HL-60/S4 treated with retinoic acid at 250 ng/mL for 4 days and 3 days (cell line): ENCODE measurements around the gene HPS1.

ENCODE experiments used
- in situ Hi-C: fragments of 300-500 bp; cut with MboI; formaldehyde crosslinking; loops from 2 replicates; pipeline ENCODE4 v1.7.0; 2022; ENCODE audit warnings: low sequenced_read_pairs

HPS1 gene

DNA sequence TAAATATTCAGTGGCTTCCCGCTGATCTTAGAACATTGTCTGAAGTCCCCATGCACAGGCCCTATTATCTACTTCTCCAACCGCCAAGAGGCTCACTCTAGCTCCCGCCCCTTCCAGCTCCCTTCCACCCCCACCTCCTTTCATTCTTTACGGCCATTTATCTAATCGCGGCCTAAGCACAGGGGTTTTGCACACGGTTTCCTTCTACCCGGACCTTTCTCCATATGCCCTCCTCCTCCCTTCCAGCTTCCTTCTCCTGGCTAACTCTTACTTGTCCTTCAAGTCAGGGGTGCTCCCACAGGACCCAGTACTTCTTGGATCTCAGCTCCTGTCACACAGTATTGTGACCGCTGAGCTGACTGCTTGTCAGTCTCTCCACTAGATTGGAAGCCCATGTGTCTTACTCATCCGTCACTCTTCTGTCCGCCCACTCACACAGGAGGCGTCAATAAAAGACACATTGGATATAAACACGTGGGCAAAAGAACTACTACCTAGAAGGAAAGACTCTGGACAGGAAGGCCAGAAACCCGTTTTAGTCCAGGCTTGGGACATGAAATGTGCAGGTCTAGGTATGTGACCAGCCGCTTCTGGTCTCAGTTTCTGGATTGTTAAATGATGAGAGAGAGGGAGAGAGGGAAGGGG, 20.2 kb upstream of the HPS1 start:
- in situ Hi-C loops: loop anchor here (25.0 kb wide), 2 partner anchors 570 to 795 kb away; no protein-coding TSS in a partner anchor

GRCh38 chr10:98465866-98466265, 19.1 kb upstream of the HPS1 start:
- in situ Hi-C loops: loop anchor here (25.0 kb wide), 2 partner anchors 571 to 796 kb away; no protein-coding TSS in a partner anchor

- in situ Hi-C loops: loop anchor here (25.0 kb wide), 2 partner anchors 573 to 798 kb away; no protein-coding TSS in a partner anchor
Measured at GRCh38 chr10:98463976-98464754, 17.4 kb upstream of the HPS1 start.

DNA sequence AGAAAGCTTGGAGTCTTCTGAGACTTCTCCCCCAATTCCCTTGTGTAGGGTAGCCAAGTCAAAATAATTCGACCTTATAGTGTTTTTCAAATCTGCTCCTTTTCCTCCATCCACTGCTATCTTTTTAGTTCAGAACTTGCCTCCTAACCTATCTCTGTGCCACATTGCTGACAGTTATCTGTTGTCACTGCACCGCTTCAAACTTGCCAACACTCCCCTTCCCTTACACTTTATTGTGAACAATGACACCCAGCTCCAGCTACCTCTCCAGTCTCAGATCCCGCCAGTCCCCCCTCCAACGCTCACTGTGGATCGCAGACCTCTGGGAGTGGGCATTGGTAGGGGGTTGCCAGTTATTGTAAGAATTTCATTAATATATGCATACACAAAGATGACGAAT, 16.3 kb upstream of the HPS1 start:
- in situ Hi-C loops: loop anchor here (25.0 kb wide), 2 partner anchors 574 to 799 kb away; no protein-coding TSS in a partner anchor

DNA sequence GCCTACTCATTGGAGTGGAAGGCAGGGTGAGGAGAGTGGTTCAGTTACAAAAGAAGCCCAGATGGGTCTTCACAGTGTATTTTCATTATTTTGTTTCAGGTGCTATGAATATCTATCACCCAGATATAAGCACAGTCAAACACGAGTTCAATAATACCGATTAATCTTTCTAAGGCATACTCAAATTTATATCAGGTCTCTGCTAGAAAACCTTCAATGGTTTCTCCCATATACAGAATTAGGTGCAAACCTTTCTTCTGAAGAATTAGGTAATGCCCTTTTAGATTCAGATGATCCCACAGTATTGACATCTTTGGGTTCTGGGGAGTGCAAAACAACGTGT, 14.7 kb upstream of the HPS1 start:
- in situ Hi-C loops: loop anchor here (25.0 kb wide), 2 partner anchors 576 to 801 kb away; no protein-coding TSS in a partner anchor

DNA sequence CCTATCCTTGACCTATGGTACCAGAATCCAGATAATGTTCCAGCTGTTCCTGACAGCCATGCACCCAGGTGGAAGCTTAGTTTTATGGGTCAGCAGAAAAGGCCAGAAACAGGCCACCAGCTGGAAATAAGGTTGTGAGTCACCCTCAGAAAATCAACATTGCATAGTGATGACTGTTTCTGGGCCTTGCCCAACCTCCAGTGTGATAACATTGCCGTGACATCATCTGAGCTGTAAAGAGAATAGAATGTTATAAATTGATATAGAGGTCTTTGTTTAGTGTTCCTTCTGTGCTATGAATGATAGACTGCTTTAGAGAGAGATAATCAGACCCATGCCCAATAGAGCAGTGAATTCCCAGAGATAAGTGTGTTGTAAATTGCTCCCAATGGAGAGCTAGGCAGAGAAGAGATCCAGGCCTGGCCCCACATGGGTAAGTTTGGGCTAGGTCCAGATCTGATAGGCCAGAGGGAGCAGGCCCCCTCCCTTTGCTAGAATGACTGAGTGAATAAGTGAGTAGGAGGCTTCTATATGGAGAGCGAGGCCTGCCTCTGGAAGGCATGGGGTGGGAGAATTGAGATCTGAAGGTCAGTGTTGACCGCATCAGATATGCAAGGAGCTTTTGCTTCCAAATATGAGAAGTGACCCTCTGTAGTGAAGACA, 14.2 kb upstream of the HPS1 start:
- in situ Hi-C loops: loop anchor here (25.0 kb wide), 2 partner anchors 576 to 801 kb away; no protein-coding TSS in a partner anchor

- in situ Hi-C loops: loop anchor here (25.0 kb wide), 2 partner anchors 578 to 803 kb away; no protein-coding TSS in a partner anchor
Measured at GRCh38 chr10:98458809-98459784, 12.4 kb upstream of the HPS1 start.

GRCh38 chr10:98457721-98458120, 11.0 kb upstream of the HPS1 start:
- in situ Hi-C loops: loop anchor here (25.0 kb wide), 2 partner anchors 580 to 805 kb away; no protein-coding TSS in a partner anchor

DNA sequence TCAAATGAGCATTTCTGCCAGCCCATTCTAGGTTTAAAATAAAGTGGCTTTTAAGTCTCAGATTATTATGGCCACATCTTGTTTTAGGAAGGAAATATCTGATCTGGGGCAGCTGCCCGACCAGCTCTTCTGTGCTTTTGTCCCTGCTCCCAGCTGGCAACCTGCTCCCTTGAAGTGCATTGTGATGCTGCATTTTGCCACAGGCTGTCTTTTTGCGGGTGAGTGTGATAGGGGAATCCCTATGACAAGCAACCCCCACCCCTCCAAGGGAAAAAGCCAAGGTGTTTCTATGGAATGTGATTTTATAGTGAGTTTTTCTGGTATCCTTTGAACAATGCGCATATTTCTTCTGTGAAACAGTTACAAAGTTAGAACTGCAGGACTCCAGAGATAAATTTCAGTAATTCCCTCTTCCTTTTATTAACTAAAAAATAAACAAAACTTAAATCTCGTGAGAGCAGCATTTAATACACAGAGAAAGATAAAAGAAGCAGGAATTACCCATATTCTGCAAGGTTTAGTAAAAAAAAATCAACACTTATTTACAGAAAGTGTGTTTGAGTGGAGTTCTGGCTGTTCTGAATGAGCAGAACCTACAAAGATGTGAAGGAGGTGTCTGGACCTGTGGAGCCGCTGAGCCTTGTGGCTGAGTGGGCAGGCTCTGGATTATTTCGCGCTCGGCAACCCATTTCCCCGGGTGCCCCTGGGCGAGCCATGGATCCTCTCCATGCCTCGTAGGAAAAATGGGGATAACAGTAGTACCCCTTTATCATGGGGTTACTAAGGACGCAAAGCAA, 10.1 kb upstream of the HPS1 start:
- in situ Hi-C loops: loop anchor here (25.0 kb wide), 2 partner anchors 580 to 805 kb away; no protein-coding TSS in a partner anchor

- in situ Hi-C loops: loop anchor here (25.0 kb wide), 2 partner anchors 581 to 806 kb away; no protein-coding TSS in a partner anchor
Measured at GRCh38 chr10:98456043-98456570, 9.4 kb upstream of the HPS1 start.

GRCh38 chr10:98453729-98454128, 7.0 kb upstream of the HPS1 start:
- in situ Hi-C loops: loop anchor here (25.0 kb wide), 2 partner anchors 584 to 809 kb away; no protein-coding TSS in a partner anchor

DNA sequence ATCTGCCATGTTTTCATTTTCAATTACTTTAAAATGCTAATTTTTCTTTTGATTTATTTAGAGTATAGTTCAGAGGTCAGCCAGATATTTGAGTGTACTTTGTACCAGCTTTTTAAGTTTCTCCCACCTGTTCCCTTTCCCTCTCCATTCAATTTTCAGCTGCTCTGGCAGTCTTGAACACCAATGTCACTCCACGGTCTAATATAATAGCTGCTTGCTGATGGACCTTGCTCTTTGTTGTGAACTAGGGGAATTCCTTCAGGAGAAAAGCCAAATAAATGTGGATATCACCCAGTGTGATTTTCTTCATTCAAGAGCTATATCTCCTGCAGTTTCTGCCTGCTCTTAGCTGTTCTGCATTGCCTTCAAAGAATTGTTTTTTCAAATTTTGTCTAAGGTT, 3.9 kb upstream of the HPS1 start:
- in situ Hi-C loops: loop anchor here (25.0 kb wide), 2 partner anchors 587 to 812 kb away; no protein-coding TSS in a partner anchor

DNA sequence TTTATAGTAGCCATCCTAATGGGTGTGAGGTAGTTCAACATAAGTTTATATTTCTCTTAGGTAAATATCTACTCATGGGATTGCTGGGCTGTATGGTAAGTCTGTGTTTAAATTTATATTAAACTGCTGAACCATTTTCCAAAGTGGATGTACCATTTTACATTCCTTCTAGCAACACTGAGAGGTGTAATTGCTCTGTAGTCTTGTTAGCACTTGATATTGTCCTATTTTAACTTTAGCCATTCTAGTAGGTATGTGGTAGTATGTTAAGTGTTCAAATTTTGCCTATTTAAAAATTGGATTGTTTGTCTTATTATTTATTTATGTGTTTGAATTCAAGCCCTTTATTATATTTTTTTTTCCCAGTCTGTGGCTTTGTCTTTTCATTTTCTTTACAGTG, 2.6 kb upstream of the HPS1 start:
- in situ Hi-C loops: no loop called here

DNA sequence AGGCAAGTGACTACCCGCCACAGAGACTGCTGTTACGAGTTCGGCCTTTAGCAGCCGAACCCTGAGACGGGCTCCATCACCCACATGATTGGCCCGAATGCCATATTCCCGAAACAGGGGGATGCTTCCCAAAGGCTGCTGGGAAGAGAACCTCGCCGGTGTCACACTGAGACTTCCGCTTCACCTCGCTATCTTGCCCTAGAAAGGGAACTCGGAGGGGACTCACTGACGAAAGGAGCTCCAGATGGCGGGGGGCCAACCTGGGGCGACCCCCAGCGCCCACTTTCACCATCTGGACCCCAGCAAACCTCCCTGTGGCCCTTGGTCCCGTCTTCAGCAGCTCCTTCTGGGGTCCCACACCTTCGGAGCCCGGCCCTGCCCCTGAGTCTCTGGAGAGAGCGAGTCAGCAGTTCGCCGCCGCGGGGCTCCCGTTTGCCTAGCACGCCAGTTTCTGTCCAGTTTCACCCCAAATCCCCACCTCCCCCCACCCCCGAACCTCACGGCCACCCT, 529 bp downstream of the HPS1 start:
- in situ Hi-C loops: no loop called here

- in situ Hi-C loops: no loop called here
Measured at GRCh38 chr10:98445200-98445812, 1.4 kb downstream of the HPS1 start.

DNA sequence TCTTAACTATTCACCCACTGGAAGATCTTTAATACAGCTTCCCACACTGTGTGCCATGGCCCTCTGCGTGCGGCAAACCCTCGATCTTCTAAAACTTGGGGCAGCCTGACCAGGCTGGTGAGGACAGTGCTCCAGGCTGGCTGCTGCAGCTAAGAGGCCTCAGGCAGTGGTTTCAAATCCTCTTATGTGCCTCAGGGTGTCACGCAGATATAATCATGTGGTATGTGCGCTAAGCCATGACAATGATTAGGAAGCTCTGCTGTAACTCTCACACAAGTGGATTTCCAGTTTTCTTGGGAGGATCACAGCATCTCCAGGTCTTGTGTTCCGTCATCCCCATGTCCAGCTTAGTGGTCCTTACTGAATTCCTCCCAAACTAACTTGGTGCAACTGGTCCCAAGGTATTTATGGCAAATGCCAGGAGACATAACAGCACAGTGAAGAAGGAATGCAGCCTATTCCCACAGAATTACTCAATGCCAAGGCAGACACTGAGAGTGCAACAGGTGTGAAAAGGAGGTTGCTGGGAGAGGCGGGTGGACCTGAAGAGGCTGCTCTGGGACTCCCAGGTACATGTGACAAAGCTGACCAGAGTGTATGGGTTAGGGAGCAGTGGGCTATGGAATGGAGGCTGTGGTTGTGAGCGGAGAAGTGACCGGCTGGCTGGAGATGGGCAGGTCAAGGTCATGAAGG, 2.3 kb downstream of the HPS1 start:
- in situ Hi-C loops: no loop called here

GRCh38 chr10:98438715-98439114, 8.0 kb downstream of the HPS1 start:
- in situ Hi-C loops: no loop called here

DNA sequence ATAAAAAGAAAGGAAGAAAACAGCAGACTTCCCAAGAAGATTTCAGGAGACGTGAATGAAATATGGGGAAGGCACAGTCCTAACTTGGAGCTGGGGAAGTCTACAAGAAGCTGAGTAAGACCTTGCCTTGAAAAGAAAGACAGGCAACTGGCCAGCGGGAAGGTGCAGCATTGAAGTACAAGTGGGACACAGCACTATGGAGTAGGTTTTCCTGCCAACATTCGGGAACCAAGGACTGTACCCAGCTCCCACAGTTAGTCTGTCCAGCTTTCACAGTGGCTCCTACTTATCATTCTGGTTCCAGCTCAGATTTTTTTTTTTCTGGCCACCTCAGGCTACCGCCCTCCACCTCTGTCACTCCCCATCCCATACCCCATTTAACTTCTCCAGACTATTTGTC, 10.0 kb downstream of the HPS1 start:
- in situ Hi-C loops: no loop called here
